ENCODE data around the gene SNX14. TPM values are rescaled to one million over a fixed set of nuclear protein-coding genes. Genes with fewer than 3 reads are reported as not detected.
"Not testable (repeated sequence)": the region's sequence is repeated elsewhere in the genome, so short reads cannot be mapped to it uniquely, and the experiment has no call there.

SNX14 gene
- total RNA-seq, 1 experiment from 2014 or later = 87.1 TPM

DNA sequence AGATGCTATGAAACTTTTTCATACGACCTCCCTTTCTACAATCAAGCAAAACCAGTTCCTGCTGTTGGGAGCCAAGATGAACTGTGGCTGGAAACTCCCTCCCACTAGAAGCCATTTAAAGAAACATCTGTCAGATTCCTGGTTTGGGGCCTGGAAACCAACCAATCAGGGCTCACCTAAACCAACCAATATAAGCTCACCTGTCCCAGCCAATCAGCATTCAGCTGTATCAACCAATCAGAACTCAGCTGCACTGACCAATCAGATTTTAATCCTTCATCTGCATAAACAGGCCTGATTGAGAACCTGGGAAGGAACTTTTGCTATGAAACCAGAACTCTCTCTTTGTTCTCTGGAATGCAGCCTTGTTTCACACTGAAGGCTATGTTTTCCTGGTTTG lies 42.4 kb downstream of the SNX14 start:
- in situ Hi-C loops (cut with HindIII; ENCODE audit: low pct_unique_long_range_greater_than_20kb, low sequenced_read_pairs) = no loop called here
- peak; percentile 1 for DNase-seq (ENCODE audit: low read depth, low spot score)

DNA sequence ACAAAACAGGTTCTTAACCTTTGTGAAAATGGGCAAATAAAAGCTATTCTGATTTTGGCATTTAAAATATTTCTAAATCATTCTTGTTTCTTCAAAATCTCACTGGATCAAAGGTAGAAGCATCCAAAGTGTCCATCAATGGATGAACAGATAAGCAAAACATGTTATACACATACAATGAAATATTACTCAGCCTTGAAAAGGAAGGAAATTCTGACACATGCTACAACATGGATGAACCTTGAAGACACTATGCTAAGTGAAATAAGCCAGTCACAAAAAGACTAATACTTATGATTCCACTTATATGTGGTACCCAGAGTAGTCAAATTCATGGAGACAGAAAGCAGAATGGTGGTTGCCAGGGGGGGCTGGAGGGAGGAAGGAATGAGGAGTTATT lies 45.9 kb downstream of the SNX14 start:
- no peak for DNase-seq (ENCODE audit: low read depth, low spot score)
- in situ Hi-C loops (cut with HindIII; ENCODE audit: low pct_unique_long_range_greater_than_20kb, low sequenced_read_pairs) = no loop called here

DNA sequence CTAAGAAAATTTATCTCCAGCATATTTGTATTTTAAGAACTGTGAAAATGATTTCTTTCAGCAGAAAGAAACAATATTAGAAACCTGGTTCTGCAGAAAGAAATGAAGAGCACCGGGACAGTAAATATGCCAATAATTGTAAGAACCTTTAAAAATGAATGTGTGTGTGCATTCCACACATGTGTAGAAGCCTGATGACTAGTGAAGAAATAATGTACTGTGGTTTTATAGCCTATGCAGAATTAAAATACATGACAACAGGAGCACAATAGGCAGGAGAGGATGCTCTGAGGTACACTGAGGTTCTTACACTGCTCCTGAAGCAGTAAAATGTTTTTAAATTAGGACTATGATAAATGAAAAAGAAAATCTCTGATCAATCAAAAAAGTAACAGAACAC lies 48.9 kb downstream of the SNX14 start:
- DNase-seq (ENCODE audit: low read depth, low spot score) = no peak
- in situ Hi-C loops (cut with HindIII; ENCODE audit: low pct_unique_long_range_greater_than_20kb, low sequenced_read_pairs) = no loop called here

GRCh38 chr6:85537055-85537494 lies 56.6 kb downstream of the SNX14 start:
- peak; percentile 23 for DNase-seq (ENCODE audit: low read depth, low spot score)
- in situ Hi-C loops (cut with HindIII; ENCODE audit: low pct_unique_long_range_greater_than_20kb, low sequenced_read_pairs) = no loop called here

GRCh38 chr6:85524281-85524680 lies 69.4 kb downstream of the SNX14 start:
- in situ Hi-C loops (cut with HindIII; ENCODE audit: low pct_unique_long_range_greater_than_20kb, low sequenced_read_pairs); DNase-seq (ENCODE audit: low read depth, low spot score): not testable (repeated sequence)

DNA sequence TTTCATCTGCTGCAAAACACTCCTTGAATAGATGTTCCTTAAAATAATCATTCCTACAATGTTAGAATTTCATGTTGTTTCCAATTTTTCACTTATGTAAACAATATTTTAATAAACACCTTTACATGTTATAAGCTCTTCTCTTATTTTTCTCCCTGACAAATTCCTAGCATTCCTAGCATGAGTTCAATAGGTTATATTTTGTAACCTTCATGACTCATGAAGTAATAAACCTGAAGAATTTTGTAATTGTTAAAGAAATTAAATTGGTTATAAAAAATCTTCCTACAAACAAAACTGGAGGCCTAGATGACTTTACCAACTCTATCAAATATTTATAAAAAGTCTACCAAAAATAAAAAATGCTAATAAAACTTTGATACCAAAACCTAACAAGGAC lies 77.5 kb downstream of the SNX14 start:
- DNase-seq (ENCODE audit: low read depth, low spot score) = no peak
- in situ Hi-C loops (cut with HindIII; ENCODE audit: low pct_unique_long_range_greater_than_20kb, low sequenced_read_pairs) = no loop called here

- in situ Hi-C loops (cut with HindIII; ENCODE audit: low pct_unique_long_range_greater_than_20kb, low sequenced_read_pairs) = no loop called here
- DNase-seq (ENCODE audit: low read depth, low spot score) = no peak
Measured at GRCh38 chr6:85506441-85507093, 87.1 kb downstream of the SNX14 start.

GRCh38 chr6:85498596-85499258 lies 94.9 kb downstream of the SNX14 start:
- no peak for DNase-seq (ENCODE audit: low read depth, low spot score)
- in situ Hi-C loops (cut with HindIII; ENCODE audit: low pct_unique_long_range_greater_than_20kb, low sequenced_read_pairs) = no loop called here

DNA sequence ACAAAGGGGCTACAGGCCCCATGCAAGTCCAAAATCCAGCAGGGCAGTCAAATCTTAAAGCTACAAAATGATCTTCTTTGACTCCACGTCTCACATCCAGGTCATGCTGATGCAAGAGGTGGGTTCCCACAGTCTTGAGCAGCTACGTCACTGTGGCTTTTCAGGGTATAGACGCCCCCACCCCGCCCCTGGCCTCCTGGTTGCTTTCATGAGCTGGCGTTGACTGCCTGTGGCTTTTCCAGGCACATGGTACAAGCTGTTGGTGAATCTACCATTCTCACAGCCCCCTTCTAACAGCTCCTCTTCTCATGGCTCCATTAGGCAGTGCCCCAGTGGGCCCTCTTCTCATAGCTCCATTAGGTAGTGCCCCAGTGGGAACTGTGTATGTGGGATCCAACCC lies 96.8 kb downstream of the SNX14 start:
- no peak for DNase-seq (ENCODE audit: low read depth, low spot score)
- in situ Hi-C loops (cut with HindIII; ENCODE audit: low pct_unique_long_range_greater_than_20kb, low sequenced_read_pairs) = no loop called here

DNA sequence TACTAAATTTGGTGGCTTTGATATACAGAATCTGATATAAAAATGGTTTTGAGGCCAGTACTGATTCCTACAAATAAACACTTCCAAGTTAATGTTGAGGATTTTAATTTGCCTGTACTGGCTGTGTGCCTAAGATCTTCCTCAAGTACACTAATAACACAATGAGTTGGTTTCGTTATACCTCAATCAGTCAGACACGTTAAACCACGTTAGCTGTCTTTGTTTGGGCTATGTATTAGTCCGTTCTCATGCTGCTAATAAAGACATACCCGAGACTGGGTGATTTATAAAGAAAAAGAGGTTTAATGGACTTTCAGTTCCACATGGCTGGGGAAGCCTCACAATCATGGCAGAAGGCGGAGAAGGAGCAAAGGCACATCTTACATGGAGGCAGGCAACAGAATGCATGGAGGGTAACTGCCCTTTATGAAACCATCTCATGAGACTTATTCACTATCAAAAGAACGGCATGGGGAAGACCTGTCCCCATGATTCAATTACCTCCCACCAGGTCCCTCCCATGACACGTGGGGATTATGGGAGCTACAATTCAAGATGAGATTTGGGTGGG lies 97.6 kb downstream of the SNX14 start:
- DNase-seq (ENCODE audit: low read depth, low spot score) = no peak
- in situ Hi-C loops (cut with HindIII; ENCODE audit: low pct_unique_long_range_greater_than_20kb, low sequenced_read_pairs) = no loop called here

- in situ Hi-C loops (cut with HindIII; ENCODE audit: low pct_unique_long_range_greater_than_20kb, low sequenced_read_pairs) = no loop called here
- no peak for DNase-seq (ENCODE audit: low read depth, low spot score)
Measured at GRCh38 chr6:85494547-85495536, 98.8 kb downstream of the SNX14 start.

DNA sequence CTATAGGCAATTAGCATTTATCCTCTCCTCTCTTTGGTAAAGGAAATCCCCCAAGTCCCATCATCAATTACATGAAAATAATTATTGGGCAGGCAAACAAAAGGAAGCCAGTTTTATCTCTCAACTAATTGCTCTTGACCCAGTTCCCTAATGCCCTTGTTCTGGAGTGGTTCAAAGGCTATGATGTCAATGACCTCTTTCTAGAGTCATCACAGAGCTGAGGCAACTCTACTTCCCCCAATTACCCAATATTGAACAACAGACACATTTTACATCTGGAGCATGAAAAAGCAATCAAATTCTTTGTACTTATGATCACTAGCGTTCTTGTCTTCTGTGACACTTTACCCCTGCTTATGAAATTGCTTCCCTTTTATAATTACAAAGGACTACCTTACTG lies 100.3 kb downstream of the SNX14 start:
- in situ Hi-C loops (cut with HindIII; ENCODE audit: low pct_unique_long_range_greater_than_20kb, low sequenced_read_pairs) = no loop called here
- DNase-seq (ENCODE audit: low read depth, low spot score) = no peak

DNA sequence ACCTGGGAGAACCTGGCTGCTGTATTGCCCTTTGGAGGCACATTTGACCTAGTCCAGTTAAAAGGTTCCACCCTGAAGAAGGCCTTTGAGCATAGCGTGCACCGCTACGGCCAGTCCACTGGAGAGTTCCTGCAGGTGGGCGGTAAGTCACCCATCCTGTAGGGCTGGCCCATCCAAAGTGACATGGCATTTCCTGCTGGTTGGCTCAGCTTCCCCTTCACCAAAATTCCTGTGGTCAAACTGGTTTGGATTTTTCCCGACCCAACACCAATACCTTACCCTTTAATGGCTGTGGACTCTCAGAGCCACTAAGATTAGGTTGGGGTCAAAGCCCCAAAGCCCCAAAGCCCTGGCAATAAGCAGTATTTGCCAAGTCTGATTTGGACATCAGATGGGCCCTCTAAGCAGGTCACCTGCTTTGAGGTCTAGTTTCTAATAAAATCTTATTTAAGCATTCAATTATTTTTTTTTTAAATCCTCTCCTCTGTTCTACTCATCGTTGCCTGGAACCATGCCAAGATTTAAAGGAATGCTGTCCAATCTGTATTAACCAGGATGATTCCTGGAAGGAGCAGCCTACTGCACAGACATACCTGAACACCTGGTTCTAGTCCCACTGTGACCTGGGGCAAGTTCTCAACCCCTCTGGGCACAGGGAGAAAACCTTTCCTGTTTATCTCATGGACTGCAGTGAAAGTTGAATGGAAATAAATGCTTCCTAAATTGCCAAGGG lies 103.0 kb downstream of the SNX14 start:
- no peak for DNase-seq (ENCODE audit: low read depth, low spot score)
- in situ Hi-C loops (cut with HindIII; ENCODE audit: low pct_unique_long_range_greater_than_20kb, low sequenced_read_pairs) = no loop called here

- in situ Hi-C loops (cut with HindIII; ENCODE audit: low pct_unique_long_range_greater_than_20kb, low sequenced_read_pairs) = no loop called here
Measured at GRCh38 chr6:85484948-85485347, 108.7 kb downstream of the SNX14 start.

GRCh38 chr6:85483846-85484245 lies 109.8 kb downstream of the SNX14 start:
- no peak for DNase-seq (ENCODE audit: low read depth, low spot score)
- in situ Hi-C loops (cut with HindIII; ENCODE audit: low pct_unique_long_range_greater_than_20kb, low sequenced_read_pairs) = no loop called here

More at GRCh38 chr6:85484948-85485347, 108.7 kb downstream of the SNX14 start:
- DNase-seq (ENCODE audit: low read depth, low spot score) = no peak

DNA sequence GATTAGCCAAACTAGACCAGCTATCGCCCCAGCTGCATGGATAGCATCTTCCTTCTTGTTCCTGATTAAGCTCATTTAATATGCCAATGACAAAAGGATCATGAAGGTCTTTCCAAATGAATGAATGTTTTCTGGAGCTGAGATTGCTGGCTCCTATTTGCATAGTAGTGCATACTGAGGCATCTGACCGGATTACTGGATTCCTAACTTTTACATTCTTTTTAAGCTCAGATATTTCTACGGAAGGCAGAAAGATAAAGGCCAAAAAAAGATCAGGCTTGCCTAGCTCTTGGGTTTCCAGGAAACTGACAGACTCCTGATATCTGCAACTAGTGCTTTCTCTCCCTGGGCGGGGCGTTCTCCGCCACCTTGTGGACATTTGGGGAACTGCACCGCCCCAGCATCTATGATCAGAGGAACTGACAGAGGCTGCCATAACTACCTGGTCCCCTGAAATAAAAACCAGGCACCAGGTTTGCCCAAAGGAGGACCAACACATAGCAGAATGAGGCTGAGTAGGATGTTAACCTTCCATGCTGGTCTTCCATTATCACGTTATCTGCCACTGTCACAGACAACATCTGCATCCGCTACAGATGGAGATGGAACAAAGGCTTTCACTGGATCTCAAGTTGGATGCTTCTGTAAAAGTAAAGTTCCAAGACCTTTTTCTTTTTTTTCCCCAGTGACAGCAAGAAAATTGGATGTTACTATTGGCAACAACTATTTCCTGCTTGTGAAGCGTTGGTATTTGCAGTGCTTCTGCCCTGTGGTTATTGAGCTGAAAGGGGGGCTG lies 110.6 kb downstream of the SNX14 start:
- peak; percentile 69 for DNase-seq (ENCODE audit: low read depth, low spot score)
- in situ Hi-C loops (cut with HindIII; ENCODE audit: low pct_unique_long_range_greater_than_20kb, low sequenced_read_pairs) = no loop called here

Measured in SK-MEL-5 (cell line).